GM21723 (cell line): ENCODE results near the gene BIRC2.
"Not testable (repeated sequence)": the region's sequence is repeated elsewhere in the genome, so short reads cannot be mapped to it uniquely, and the experiment has no call there.

Source experiments
- ATAC-seq: cut with Tn5 transposase; IDR thresholded peaks from one replicate; pipeline ENCODE4 v1.9.1; 2021; ENCODE audit warnings: mild to moderate bottlenecking, moderate library complexity; ENCODE audit not compliant: unreplicated experiment

BIRC2 gene

GRCh38 chr11:102374633-102375424, 27.8 kb downstream of the BIRC2 start:
- not testable (repeated sequence) for ATAC-seq

GRCh38 chr11:102375720-102376399, 28.8 kb downstream of the BIRC2 start:
- ATAC-seq, result no peak

GRCh38 chr11:102377891-102378290, 30.9 kb downstream of the BIRC2 start:
- ATAC-seq, result no peak

GRCh38 chr11:102378818-102379217, 31.8 kb downstream of the BIRC2 start:
- no peak for ATAC-seq

- ATAC-seq, result no peak
Observed at GRCh38 chr11:102382384-102382783, 35.4 kb downstream of the BIRC2 start.

DNA sequence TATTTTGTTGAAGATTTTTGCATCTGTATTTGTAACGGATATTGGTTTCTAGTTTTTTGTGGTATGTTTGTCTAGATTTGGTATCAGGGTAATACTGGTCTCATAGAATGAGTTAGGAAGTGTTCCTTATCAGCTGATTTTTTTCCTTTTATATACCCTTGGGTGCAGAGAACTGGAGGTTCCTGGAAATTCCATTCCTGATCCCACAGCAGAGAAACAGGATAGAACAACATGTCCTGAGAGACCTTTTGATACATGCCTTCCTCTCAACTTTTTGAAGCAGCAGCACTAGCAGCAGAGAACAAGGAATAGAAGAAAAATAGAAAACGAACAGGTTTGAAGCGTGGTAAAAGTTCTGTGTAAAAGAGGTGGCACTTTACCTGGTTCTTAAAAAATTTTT, 36.8 kb downstream of the BIRC2 start:
- no peak for ATAC-seq

DNA sequence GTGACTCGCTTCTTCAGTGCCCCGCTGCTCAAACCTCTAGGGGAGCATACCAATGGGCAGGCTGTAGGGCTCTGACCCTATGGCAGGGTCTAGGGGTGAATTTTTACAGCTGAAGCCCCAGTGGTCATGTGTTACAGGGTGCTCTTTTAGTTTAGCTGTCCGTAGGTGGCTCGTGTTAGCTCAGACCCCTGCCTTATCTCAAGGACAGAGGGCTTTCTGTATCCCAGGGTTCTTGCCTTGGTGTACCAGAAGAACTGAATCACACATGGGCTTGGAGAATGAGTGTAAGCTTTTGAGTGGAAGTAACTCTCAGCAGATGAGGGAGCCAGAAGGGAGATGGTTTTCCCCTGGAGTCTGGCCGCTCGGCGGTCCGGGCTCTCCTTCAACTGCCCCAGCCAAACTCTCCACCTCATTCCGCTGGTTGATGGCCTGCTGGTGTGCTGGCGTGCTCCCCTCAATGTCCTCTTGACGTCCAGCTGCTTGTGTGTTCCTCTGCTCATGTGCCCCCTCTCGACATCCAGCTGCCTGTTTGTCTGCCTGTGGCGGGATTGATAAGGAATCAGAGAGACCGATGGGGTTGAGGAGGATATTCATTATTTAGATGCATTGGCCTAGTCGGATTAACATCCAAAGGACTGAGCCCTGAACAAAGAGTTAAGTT, 37.5 kb downstream of the BIRC2 start:
- no peak for ATAC-seq

GRCh38 chr11:102385085-102386007, 38.3 kb downstream of the BIRC2 start:
- no peak for ATAC-seq

- no peak for ATAC-seq
Observed at GRCh38 chr11:102386136-102386734, 39.2 kb downstream of the BIRC2 start.

GRCh38 chr11:102387043-102387781, 40.2 kb downstream of the BIRC2 start:
- no peak for ATAC-seq

- no peak for ATAC-seq
Observed at GRCh38 chr11:102389253-102389652, 42.2 kb downstream of the BIRC2 start.

DNA sequence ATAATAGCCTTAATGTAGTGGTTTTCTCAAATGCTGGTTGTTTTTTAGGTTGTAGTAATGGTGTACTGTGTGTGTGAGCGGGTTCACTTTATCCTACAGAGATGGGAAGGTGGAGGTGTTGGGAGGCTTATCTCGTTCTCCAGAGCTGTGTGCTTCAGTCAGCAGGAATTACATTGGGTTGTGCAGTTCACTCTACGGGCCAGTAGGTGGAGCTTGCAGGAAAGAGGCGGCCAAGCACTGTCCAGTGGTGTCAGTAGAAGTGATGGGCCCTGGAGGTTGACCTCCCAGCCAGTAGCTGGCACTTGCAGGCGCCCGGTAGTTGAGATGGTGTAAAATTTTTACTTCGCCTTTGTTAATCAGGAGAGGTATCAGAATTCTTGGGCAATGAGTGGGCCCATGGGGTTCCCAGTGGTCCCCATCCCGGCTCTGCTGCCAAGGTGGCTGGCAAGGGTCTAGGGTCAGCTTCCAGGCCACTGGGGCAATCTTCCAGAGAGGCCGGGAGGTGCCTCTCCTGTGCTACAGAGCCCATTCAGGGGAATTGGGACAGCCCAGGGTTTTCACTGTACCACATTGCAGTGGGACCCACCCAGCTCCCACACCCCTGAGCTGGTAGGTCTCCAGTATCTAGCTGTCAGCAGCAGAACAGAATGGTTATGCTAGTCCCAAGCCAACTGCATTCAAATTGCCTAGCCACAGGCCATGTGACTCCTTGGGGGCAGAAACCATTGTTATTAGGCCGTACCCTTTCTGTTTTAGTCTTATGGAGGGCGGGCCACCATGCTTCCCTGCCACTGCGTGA, 43.9 kb downstream of the BIRC2 start:
- ATAC-seq, result peak; percentile 85

DNA sequence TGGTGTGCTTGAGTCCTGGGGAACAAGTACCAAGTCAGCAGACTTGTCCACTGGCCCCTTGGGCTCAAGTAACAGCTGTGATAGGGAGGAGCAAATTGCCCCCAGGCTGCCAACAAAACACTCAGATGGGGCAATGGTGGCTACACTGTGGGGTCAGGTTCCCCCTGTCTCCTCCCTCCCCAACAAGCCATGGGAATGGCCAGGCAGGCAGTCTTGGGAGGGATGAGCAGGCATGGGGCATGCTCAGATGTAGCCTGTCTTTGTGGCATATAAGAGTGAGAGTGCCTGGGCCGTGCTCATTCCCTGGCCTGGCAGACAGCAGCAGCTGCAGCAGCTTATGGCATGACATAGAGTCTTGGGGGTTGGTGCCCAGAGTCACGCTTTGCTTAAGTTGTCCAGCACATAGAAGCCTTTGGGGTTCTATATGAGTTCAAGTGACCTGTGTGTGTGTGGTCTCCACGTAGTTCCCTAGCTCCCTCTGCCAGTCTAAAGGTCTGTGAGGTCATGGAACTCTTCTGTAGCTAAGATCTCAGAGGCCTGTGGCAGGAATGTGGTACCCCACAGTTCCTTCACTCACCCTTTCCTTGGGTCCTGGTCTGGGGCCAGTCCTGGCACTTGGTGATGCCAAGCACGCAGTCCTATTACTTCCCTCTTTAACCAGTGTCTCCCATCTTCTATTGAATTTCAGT, 44.7 kb downstream of the BIRC2 start:
- no peak for ATAC-seq

DNA sequence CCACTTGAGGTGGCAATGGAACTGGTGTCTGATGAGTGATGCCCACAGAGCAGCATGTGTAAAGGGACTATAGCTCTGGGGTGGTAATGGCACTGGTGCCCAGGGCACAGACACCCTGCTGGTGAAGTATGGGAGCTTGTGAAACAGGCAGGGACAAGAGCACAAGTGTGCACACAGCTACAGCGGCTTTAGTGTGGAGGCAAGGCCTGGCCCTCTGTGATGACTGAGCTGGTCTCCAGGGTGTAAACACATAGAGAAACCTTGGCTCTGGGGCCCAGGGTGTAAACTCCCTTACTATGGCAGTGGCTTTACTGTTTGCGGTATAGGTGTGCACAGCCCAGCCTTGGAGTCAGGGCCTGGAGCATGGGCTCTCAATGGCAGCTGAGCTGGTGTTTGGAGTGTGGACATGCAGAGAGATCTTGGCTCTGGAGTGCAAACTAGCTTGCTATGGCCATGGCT, 46.3 kb downstream of the BIRC2 start:
- no peak for ATAC-seq

GRCh38 chr11:102395720-102396393, 48.8 kb downstream of the BIRC2 start:
- no peak for ATAC-seq

GRCh38 chr11:102396708-102397563, 49.9 kb downstream of the BIRC2 start:
- no peak for ATAC-seq

GRCh38 chr11:102398297-102398696, 51.3 kb downstream of the BIRC2 start:
- no peak for ATAC-seq
